ENCODE data around the gene ARHGAP35. TPM values are rescaled to one million over a fixed set of nuclear protein-coding genes. Genes with fewer than 3 reads are reported as not detected.
A peak's percentile ranks its signal among the peaks of the same experiment; 100 is the strongest.

Gene ARHGAP35
- total RNA-seq, 1 donor from 2014 or later = 57.9 TPM

- Mint-ChIP-seq H3K4me1 (ENCODE audit: low read depth, unreplicated experiment) (peaks cover 54% of the 10 kb centered on the region), H3K27ac (ENCODE audit: unreplicated experiment) (peak overlapping the region; percentile 62), H3K9me3 (ENCODE audit: unreplicated experiment) (no peaks in the 10 kb centered on the region), H3K27me3 (ENCODE audit: low read depth, unreplicated experiment) (no peaks in the 10 kb centered on the region), H3K36me3 (ENCODE audit: low read depth, unreplicated experiment) (peaks cover 2% of the 10 kb centered on the region), H3K4me3 (ENCODE audit: unreplicated experiment) (no peak overlapping the region)
- no peak overlapping the region for H2AFZ ChIP-seq (ENCODE audit: low read depth, low read length)
- peak overlapping the region; percentile 27 for H3K4me2 ChIP-seq (ENCODE audit: low read length)
- no peak overlapping the region for H3K4me3 ChIP-seq (ENCODE audit: insufficient read depth, low read depth, low read length)
- H3K27ac ChIP-seq (ENCODE audit: low read depth, low read length) = peak overlapping the region; percentile 40
- DNase-seq (ENCODE audit: low read depth) = peak; percentile 61
- H3K27me3 ChIP-seq (ENCODE audit: insufficient read depth, low read length) = no peaks in the 10 kb centered on the region
- H3K36me3 ChIP-seq (ENCODE audit: insufficient read depth, low read length) = no peaks in the 10 kb centered on the region
- peaks cover 47% of the 10 kb centered on the region for H3K4me1 ChIP-seq (ENCODE audit: insufficient read depth, low read length)
- TF ChIP-seq EZH2 (IDR thresholded peaks at IDR 0.05; ENCODE audit: insufficient read depth, low read length) = no peak
- TF ChIP-seq CTCF (IDR thresholded peaks at IDR 0.05; ENCODE audit: insufficient read depth, low read depth, low read length) = no peak
- H3K79me2 ChIP-seq (ENCODE audit: insufficient read depth, low read length) = peaks cover 91% of the 10 kb centered on the region
- no peaks in the 10 kb centered on the region for H3K9me3 ChIP-seq (ENCODE audit: insufficient read depth, low read depth, low read length)
- peaks cover 80% of the 10 kb centered on the region for H4K20me1 ChIP-seq (ENCODE audit: insufficient read depth, low read length)
- no peak for FAIRE-seq
- H3K9ac ChIP-seq (ENCODE audit: low read length) = no peak overlapping the region
These were observed 41.1 kb downstream of the ARHGAP35 start for GRCh38 chr19:46901701-46902401.

GRCh38 chr19:46902402-46902766 is 41.6 kb downstream of the ARHGAP35 start:
- FAIRE-seq (no peak), DNase-seq (ENCODE audit: low read depth) (peak; percentile 29)
- TF ChIP-seq EZH2 (IDR thresholded peaks at IDR 0.05; ENCODE audit: insufficient read depth, low read length) (no peak), CTCF (IDR thresholded peaks at IDR 0.05; ENCODE audit: insufficient read depth, low read depth, low read length) (no peak)
- Mint-ChIP-seq H3K4me1 (ENCODE audit: low read depth, unreplicated experiment) (peaks cover 54% of the 10 kb centered on the region), H3K9me3 (ENCODE audit: unreplicated experiment) (no peaks in the 10 kb centered on the region), H3K36me3 (ENCODE audit: low read depth, unreplicated experiment) (no peaks in the 10 kb centered on the region), H3K27ac (ENCODE audit: unreplicated experiment) (peak overlapping the region; percentile 62), H3K27me3 (ENCODE audit: low read depth, unreplicated experiment) (no peaks in the 10 kb centered on the region), H3K4me3 (ENCODE audit: unreplicated experiment) (no peak overlapping the region)
- H3K27me3 ChIP-seq (ENCODE audit: insufficient read depth, low read length) = no peaks in the 10 kb centered on the region
- no peaks in the 10 kb centered on the region for H3K36me3 ChIP-seq (ENCODE audit: insufficient read depth, low read length)
- H3K9me3 ChIP-seq (ENCODE audit: insufficient read depth, low read depth, low read length) = no peaks in the 10 kb centered on the region
- peaks cover 76% of the 10 kb centered on the region for H4K20me1 ChIP-seq (ENCODE audit: insufficient read depth, low read length)
- peaks cover 47% of the 10 kb centered on the region for H3K4me1 ChIP-seq (ENCODE audit: insufficient read depth, low read length)
- no peak overlapping the region for H3K4me3 ChIP-seq (ENCODE audit: insufficient read depth, low read depth, low read length)
- peak overlapping the region; percentile 40 for H3K27ac ChIP-seq (ENCODE audit: low read depth, low read length)
- H3K9ac ChIP-seq (ENCODE audit: low read length) = no peak overlapping the region
- no peak overlapping the region for H2AFZ ChIP-seq (ENCODE audit: low read depth, low read length)
- H3K79me2 ChIP-seq (ENCODE audit: insufficient read depth, low read length) = peaks cover 91% of the 10 kb centered on the region
- H3K4me2 ChIP-seq (ENCODE audit: low read length) = peak overlapping the region; percentile 27

- Histone ChIP-seq H3K36me3 (ENCODE audit: insufficient read depth, low read length) (no peaks in the 10 kb centered on the region), H4K20me1 (ENCODE audit: insufficient read depth, low read length) (peaks cover 69% of the 10 kb centered on the region), H3K27me3 (ENCODE audit: insufficient read depth, low read length) (no peaks in the 10 kb centered on the region), H3K4me3 (ENCODE audit: insufficient read depth, low read depth, low read length) (no peak overlapping the region), H3K79me2 (ENCODE audit: insufficient read depth, low read length) (peaks cover 96% of the 10 kb centered on the region), H3K4me2 (ENCODE audit: low read length) (peak overlapping the region; percentile 40), H2AFZ (ENCODE audit: low read depth, low read length) (no peak overlapping the region), H3K9me3 (ENCODE audit: insufficient read depth, low read depth, low read length) (no peaks in the 10 kb centered on the region), H3K27ac (ENCODE audit: low read depth, low read length) (peak overlapping the region; percentile 63), H3K4me1 (ENCODE audit: insufficient read depth, low read length) (peaks cover 45% of the 10 kb centered on the region), H3K9ac (ENCODE audit: low read length) (no peak overlapping the region)
- Mint-ChIP-seq H3K9me3 (ENCODE audit: unreplicated experiment) (no peaks in the 10 kb centered on the region), H3K4me3 (ENCODE audit: unreplicated experiment) (peak overlapping the region; percentile 62), H3K27me3 (ENCODE audit: low read depth, unreplicated experiment) (no peaks in the 10 kb centered on the region), H3K36me3 (ENCODE audit: low read depth, unreplicated experiment) (no peaks in the 10 kb centered on the region), H3K4me1 (ENCODE audit: low read depth, unreplicated experiment) (peaks cover 53% of the 10 kb centered on the region), H3K27ac (ENCODE audit: unreplicated experiment) (no peak overlapping the region)
- FAIRE-seq = no peak
- DNase-seq (ENCODE audit: low read depth) = no peak
- TF ChIP-seq CTCF (IDR thresholded peaks at IDR 0.05; ENCODE audit: insufficient read depth, low read depth, low read length) = no peak
- no peak for TF ChIP-seq EZH2 (IDR thresholded peaks at IDR 0.05; ENCODE audit: insufficient read depth, low read length)
These were observed 42.7 kb downstream of the ARHGAP35 start for GRCh38 chr19:46903458-46903857.

Measured in astrocyte (in vitro differentiated cells and primary cell).